ENCODE measurements around the gene HS2ST1.
A peak's percentile ranks its signal among the peaks of the same experiment; 100 is the strongest.
"Not testable (repeated sequence)": the region's sequence is repeated elsewhere in the genome, so short reads cannot be mapped to it uniquely, and the experiment has no call there.

The HS2ST1 gene

GRCh38 chr1:86914601-86914997, at the start of gene HS2ST1:
Gene HS2ST1, plus strand, starts transcription at chr1:86914635.
- in situ Hi-C loops (cut with MboI; ENCODE audit: low pct_unique_long_range_greater_than_20kb, low sequenced_read_pairs) = no loop called here
- no peak for DNase-seq

GRCh38 chr1:86865973-86866637, 48.3 kb upstream of the HS2ST1 start:
- DNase-seq = no peak
- in situ Hi-C loops (cut with MboI; ENCODE audit: low pct_unique_long_range_greater_than_20kb, low sequenced_read_pairs) = no loop called here

GRCh38 chr1:86866665-86867064, 47.8 kb upstream of the HS2ST1 start:
- in situ Hi-C loops (cut with MboI; ENCODE audit: low pct_unique_long_range_greater_than_20kb, low sequenced_read_pairs) = no loop called here

GRCh38 chr1:86867278-86867677, 47.2 kb upstream of the HS2ST1 start:
- DNase-seq; in situ Hi-C loops (cut with MboI; ENCODE audit: low pct_unique_long_range_greater_than_20kb, low sequenced_read_pairs): not testable (repeated sequence)

More at GRCh38 chr1:86866665-86867064, 47.8 kb upstream of the HS2ST1 start:
- DNase-seq = no peak

- no peak for DNase-seq
- in situ Hi-C loops (cut with MboI; ENCODE audit: low pct_unique_long_range_greater_than_20kb, low sequenced_read_pairs) = no loop called here
Observed at GRCh38 chr1:86868477-86868876, 46.0 kb upstream of the HS2ST1 start.

GRCh38 chr1:86871001-86871400, 43.4 kb upstream of the HS2ST1 start:
- in situ Hi-C loops (cut with MboI; ENCODE audit: low pct_unique_long_range_greater_than_20kb, low sequenced_read_pairs) = no loop called here
- no peak for DNase-seq

GRCh38 chr1:86872086-86872485, 42.3 kb upstream of the HS2ST1 start:
- in situ Hi-C loops (cut with MboI; ENCODE audit: low pct_unique_long_range_greater_than_20kb, low sequenced_read_pairs) = no loop called here
- no peak for DNase-seq

- in situ Hi-C loops (cut with MboI; ENCODE audit: low pct_unique_long_range_greater_than_20kb, low sequenced_read_pairs) = no loop called here
- DNase-seq = no peak
Observed at GRCh38 chr1:86875722-86876121, 38.7 kb upstream of the HS2ST1 start.

- no peak for DNase-seq
- in situ Hi-C loops (cut with MboI; ENCODE audit: low pct_unique_long_range_greater_than_20kb, low sequenced_read_pairs) = no loop called here
Observed at GRCh38 chr1:86887479-86888162, 26.8 kb upstream of the HS2ST1 start.

GRCh38 chr1:86888327-86888726, 26.1 kb upstream of the HS2ST1 start:
- in situ Hi-C loops (cut with MboI; ENCODE audit: low pct_unique_long_range_greater_than_20kb, low sequenced_read_pairs) = no loop called here
- DNase-seq = no peak

- in situ Hi-C loops (cut with MboI; ENCODE audit: low pct_unique_long_range_greater_than_20kb, low sequenced_read_pairs); DNase-seq: not testable (repeated sequence)
Observed at GRCh38 chr1:86899401-86899800, 15.0 kb upstream of the HS2ST1 start.

GRCh38 chr1:86905875-86906274, 8.6 kb upstream of the HS2ST1 start:
- in situ Hi-C loops (cut with MboI; ENCODE audit: low pct_unique_long_range_greater_than_20kb, low sequenced_read_pairs) = no loop called here
- DNase-seq = no peak

- in situ Hi-C loops (cut with MboI; ENCODE audit: low pct_unique_long_range_greater_than_20kb, low sequenced_read_pairs) = no loop called here
- peak; percentile 62 for DNase-seq
Observed at GRCh38 chr1:86906419-86906818, 8.0 kb upstream of the HS2ST1 start.

- in situ Hi-C loops (cut with MboI; ENCODE audit: low pct_unique_long_range_greater_than_20kb, low sequenced_read_pairs) = no loop called here
- no peak for DNase-seq
Observed at GRCh38 chr1:86912281-86912900, 2.0 kb upstream of the HS2ST1 start.

- in situ Hi-C loops (cut with MboI; ENCODE audit: low pct_unique_long_range_greater_than_20kb, low sequenced_read_pairs) = no loop called here
- peak; percentile 48 for DNase-seq
Observed at GRCh38 chr1:86913399-86913895, 988 bp upstream of the HS2ST1 start.

- in situ Hi-C loops (cut with MboI; ENCODE audit: low pct_unique_long_range_greater_than_20kb, low sequenced_read_pairs) = no loop called here
- DNase-seq = peak; percentile 100
Observed at GRCh38 chr1:86913896-86914600, 387 bp upstream of the HS2ST1 start, which contains the start of gene SELENOF. Gene SELENOF, minus strand, starts transcription at chr1:86914126. Its CDS starts 15 bp downstream, at chr1:86914111.

- in situ Hi-C loops (cut with MboI; ENCODE audit: low pct_unique_long_range_greater_than_20kb, low sequenced_read_pairs) = no loop called here
- peak; percentile 71 for DNase-seq
Observed at GRCh38 chr1:86914998-86915736, 732 bp downstream of the HS2ST1 start.

- DNase-seq = no peak
- in situ Hi-C loops (cut with MboI; ENCODE audit: low pct_unique_long_range_greater_than_20kb, low sequenced_read_pairs) = no loop called here
Observed at GRCh38 chr1:86915737-86916235, 1.4 kb downstream of the HS2ST1 start.

GRCh38 chr1:86916752-86917151, 2.3 kb downstream of the HS2ST1 start:
- in situ Hi-C loops (cut with MboI; ENCODE audit: low pct_unique_long_range_greater_than_20kb, low sequenced_read_pairs) = no loop called here
- DNase-seq = no peak
